ENCODE results near the gene AK5. TPM values are rescaled to one million over a fixed set of nuclear protein-coding genes. Genes with fewer than 3 reads are reported as not detected.

AK5 gene
- total RNA-seq, 3 donors from 2014 or later (not counting 1 experiment from before 2014, with no cell fraction given), result 9.4 to 29.8 (median 11.4) TPM

DNA sequence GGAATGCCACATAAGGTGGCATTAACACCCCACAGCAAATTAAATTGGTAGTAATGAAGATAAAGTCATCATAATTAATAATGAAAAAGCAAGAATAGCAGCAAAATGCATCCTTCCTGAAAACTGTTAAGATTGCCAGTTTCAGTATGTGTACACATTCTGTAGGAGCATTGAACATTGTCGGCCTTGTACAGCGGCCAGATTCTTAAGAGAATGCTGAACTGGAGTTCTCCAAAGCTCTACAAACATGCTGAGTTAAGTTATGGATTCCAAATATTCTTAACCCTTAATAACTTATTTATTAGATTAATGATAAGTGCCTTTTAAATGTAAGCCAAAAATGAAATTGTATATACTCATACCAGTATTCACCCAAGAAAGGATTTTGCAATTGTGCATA is 189.9 kb downstream of the AK5 start:
- no peak for ATAC-seq
- Mint-ChIP-seq H3K27ac (no peak overlapping the region), H3K9me3 (peaks cover 0 to 2% of the 10 kb centered on the region in 2 donors), H3K36me3 (no peaks in the 10 kb centered on the region), H3K27me3 (ENCODE audit: low read depth in 2 of 2) (no peaks in the 10 kb centered on the region), H3K4me1 (peaks cover 18 to 19% of the 10 kb centered on the region in 2 donors), H3K4me3 (no peak overlapping the region)
- Histone ChIP-seq H3K27ac (ENCODE audit: low read length) (no peak overlapping the region), H3K36me3 (ENCODE audit: control insufficient read depth, insufficient read depth, low read length) (no peaks in the 10 kb centered on the region), H3K27me3 (ENCODE audit: control insufficient read depth, insufficient read depth, low read length) (no peaks in the 10 kb centered on the region), H3K9me3 (ENCODE audit: control insufficient read depth, insufficient read depth, low read length) (peaks cover 3% of the 10 kb centered on the region), H3K4me1 (ENCODE audit: control insufficient read depth, insufficient read depth, low read length) (no peaks in the 10 kb centered on the region), H3K4me3 (ENCODE audit: low read length) (no peak overlapping the region)
- intact Hi-C loops (cut with micrococcal nuclease), result loop anchor here (5.0 kb wide), 1 partner anchor 39 kb away; no protein-coding TSS in a partner anchor
- DNase-seq, result no peak
- 97% methylated on average over 2 of the region's 2 CpGs for WGBS (ENCODE audit: insufficient coverage)
- TF ChIP-seq, protein P1, sequence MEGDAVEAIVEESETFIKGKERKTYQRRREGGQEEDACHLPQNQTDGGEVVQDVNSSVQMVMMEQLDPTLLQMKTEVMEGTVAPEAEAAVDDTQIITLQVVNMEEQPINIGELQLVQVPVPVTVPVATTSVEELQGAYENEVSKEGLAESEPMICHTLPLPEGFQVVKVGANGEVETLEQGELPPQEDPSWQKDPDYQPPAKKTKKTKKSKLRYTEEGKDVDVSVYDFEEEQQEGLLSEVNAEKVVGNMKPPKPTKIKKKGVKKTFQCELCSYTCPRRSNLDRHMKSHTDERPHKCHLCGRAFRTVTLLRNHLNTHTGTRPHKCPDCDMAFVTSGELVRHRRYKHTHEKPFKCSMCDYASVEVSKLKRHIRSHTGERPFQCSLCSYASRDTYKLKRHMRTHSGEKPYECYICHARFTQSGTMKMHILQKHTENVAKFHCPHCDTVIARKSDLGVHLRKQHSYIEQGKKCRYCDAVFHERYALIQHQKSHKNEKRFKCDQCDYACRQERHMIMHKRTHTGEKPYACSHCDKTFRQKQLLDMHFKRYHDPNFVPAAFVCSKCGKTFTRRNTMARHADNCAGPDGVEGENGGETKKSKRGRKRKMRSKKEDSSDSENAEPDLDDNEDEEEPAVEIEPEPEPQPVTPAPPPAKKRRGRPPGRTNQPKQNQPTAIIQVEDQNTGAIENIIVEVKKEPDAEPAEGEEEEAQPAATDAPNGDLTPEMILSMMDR (IDR thresholded peaks at IDR 0.05), result no peak

DNA sequence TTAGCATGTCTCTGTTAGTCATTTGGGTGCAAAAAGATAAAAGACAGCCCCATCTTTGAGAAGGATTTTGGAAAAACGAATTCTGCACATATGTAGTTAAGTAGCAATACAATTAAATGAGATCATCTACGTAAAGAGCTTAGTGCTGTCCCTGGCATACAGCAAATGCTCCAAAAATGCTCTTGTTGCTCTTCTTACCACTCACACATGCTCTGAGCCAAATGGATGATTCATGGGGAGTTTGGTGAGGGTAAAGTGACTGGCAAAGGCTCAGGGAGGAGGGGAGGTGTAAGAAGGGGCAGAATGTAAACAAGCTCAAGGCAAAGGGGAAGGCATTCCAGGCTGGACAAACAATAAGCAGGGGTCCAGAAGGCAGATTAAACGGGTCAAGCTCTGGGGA is 191.9 kb downstream of the AK5 start:
- intact Hi-C loops (cut with micrococcal nuclease), result loop anchor here (5.0 kb wide), 1 partner anchor 41 kb away; no protein-coding TSS in a partner anchor
- Histone ChIP-seq H3K27me3 (ENCODE audit: control insufficient read depth, insufficient read depth, low read length) (no peaks in the 10 kb centered on the region), H3K4me1 (ENCODE audit: control insufficient read depth, insufficient read depth, low read length) (no peaks in the 10 kb centered on the region), H3K4me3 (ENCODE audit: low read length) (no peak overlapping the region), H3K27ac (ENCODE audit: low read length) (no peak overlapping the region), H3K36me3 (ENCODE audit: control insufficient read depth, insufficient read depth, low read length) (no peaks in the 10 kb centered on the region), H3K9me3 (ENCODE audit: control insufficient read depth, insufficient read depth, low read length) (peaks cover 3% of the 10 kb centered on the region)
- Mint-ChIP-seq H3K4me3 (no peak overlapping the region), H3K9me3 (peaks cover 0 to 2% of the 10 kb centered on the region in 2 donors), H3K4me1 (peaks cover 24 to 26% of the 10 kb centered on the region in 2 donors), H3K36me3 (peaks cover 5% of the 10 kb centered on the region), H3K27ac (no peak overlapping the region), H3K27me3 (ENCODE audit: low read depth in 2 of 2) (peaks cover 0 to 2% of the 10 kb centered on the region in 2 donors)
- no peak for ATAC-seq
- DNase-seq, result no peak
- TF ChIP-seq, protein P1 (IDR thresholded peaks at IDR 0.05), result no peak
- WGBS (ENCODE audit: insufficient coverage), result 69% methylated on average over 3 of the region's 3 CpGs

DNA sequence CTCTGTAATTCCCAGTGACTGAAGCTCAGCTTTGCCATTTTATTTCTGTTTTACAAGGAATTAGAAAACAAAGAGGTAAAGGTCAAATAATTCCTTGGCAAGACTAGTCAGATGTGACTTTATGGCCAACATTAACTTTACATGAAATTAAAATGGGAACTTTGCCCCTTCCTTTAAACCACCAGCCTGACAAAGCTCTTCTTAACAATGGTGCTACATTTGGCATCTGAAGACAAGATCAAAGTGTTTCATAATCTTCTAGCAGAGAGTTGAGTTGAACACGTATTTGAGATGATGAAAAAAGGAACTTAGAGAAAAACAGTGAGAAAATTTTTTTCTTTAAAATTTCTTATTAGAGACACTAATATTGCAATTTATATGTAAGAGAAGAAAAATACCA is 193.8 kb downstream of the AK5 start:
- intact Hi-C loops (cut with micrococcal nuclease), result no loop called here
- no peak overlapping the region for H3K27ac Mint-ChIP-seq
- WGBS (ENCODE audit: insufficient coverage), result no CpG with 5 or more reads among the region's 1 CpG
- H3K4me3 ChIP-seq (ENCODE audit: low read length), result no peak overlapping the region
- H3K36me3 ChIP-seq (ENCODE audit: control insufficient read depth, insufficient read depth, low read length), result no peaks in the 10 kb centered on the region
- H3K4me1 Mint-ChIP-seq, result peaks cover 26 to 31% of the 10 kb centered on the region in 2 donors
- H3K9me3 ChIP-seq (ENCODE audit: control insufficient read depth, insufficient read depth, low read length), result peaks cover 3% of the 10 kb centered on the region
- no peak overlapping the region for H3K4me3 Mint-ChIP-seq
- peaks cover 0 to 2% of the 10 kb centered on the region in 2 donors for H3K9me3 Mint-ChIP-seq
- no peak for ATAC-seq
- TF ChIP-seq, protein P1 (IDR thresholded peaks at IDR 0.05), result no peak
- DNase-seq, result no peak
- H3K27ac ChIP-seq (ENCODE audit: low read length), result no peak overlapping the region
- H3K27me3 ChIP-seq (ENCODE audit: control insufficient read depth, insufficient read depth, low read length), result no peaks in the 10 kb centered on the region
- peaks cover 0 to 2% of the 10 kb centered on the region in 2 donors for H3K27me3 Mint-ChIP-seq (ENCODE audit: low read depth in 2 of 2)
- H3K4me1 ChIP-seq (ENCODE audit: control insufficient read depth, insufficient read depth, low read length), result no peaks in the 10 kb centered on the region
- peaks cover 6% of the 10 kb centered on the region for H3K36me3 Mint-ChIP-seq

DNA sequence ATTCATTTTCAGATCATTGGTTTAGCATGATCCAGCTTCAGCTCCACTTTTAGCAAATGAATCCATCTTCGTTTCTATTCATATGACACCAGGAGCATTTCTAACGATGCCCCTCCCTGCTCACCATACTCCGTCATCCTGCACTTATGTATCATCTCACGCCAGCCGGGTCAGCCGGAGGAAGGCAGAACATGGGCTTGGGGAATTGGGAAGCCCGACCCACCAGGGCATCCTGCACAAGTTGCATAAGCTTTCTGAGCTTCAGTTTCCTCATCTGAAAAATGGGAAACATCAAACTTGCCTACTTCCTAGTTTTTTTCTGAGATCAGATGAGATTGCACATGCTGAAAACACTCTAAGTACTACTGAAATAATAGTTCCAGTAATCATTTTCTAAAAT is 194.7 kb downstream of the AK5 start:
- DNase-seq (no peak), ATAC-seq (no peak)
- H3K4me3 Mint-ChIP-seq, result no peak overlapping the region
- H3K4me1 Mint-ChIP-seq, result peaks cover 34 to 39% of the 10 kb centered on the region in 2 donors
- WGBS (ENCODE audit: insufficient coverage), result 89% methylated on average over 7 of the region's 7 CpGs
- peaks cover 0 to 2% of the 10 kb centered on the region in 2 donors for H3K9me3 Mint-ChIP-seq
- H3K27ac Mint-ChIP-seq, result no peak overlapping the region
- no peaks in the 10 kb centered on the region for H3K4me1 ChIP-seq (ENCODE audit: control insufficient read depth, insufficient read depth, low read length)
- H3K27me3 Mint-ChIP-seq (ENCODE audit: low read depth in 2 of 2), result peaks cover 0 to 2% of the 10 kb centered on the region in 2 donors
- H3K4me3 ChIP-seq (ENCODE audit: low read length), result no peak overlapping the region
- peaks cover 3% of the 10 kb centered on the region for H3K9me3 ChIP-seq (ENCODE audit: control insufficient read depth, insufficient read depth, low read length)
- H3K27me3 ChIP-seq (ENCODE audit: control insufficient read depth, insufficient read depth, low read length), result no peaks in the 10 kb centered on the region
- TF ChIP-seq, protein P1 (IDR thresholded peaks at IDR 0.05), result no peak
- intact Hi-C loops (cut with micrococcal nuclease), result no loop called here
- peaks cover 6% of the 10 kb centered on the region for H3K36me3 Mint-ChIP-seq
- H3K27ac ChIP-seq (ENCODE audit: low read length), result no peak overlapping the region
- H3K36me3 ChIP-seq (ENCODE audit: control insufficient read depth, insufficient read depth, low read length), result no peaks in the 10 kb centered on the region
